Measurements from ENCODE around the gene TBL3.

The TBL3 gene

DNA sequence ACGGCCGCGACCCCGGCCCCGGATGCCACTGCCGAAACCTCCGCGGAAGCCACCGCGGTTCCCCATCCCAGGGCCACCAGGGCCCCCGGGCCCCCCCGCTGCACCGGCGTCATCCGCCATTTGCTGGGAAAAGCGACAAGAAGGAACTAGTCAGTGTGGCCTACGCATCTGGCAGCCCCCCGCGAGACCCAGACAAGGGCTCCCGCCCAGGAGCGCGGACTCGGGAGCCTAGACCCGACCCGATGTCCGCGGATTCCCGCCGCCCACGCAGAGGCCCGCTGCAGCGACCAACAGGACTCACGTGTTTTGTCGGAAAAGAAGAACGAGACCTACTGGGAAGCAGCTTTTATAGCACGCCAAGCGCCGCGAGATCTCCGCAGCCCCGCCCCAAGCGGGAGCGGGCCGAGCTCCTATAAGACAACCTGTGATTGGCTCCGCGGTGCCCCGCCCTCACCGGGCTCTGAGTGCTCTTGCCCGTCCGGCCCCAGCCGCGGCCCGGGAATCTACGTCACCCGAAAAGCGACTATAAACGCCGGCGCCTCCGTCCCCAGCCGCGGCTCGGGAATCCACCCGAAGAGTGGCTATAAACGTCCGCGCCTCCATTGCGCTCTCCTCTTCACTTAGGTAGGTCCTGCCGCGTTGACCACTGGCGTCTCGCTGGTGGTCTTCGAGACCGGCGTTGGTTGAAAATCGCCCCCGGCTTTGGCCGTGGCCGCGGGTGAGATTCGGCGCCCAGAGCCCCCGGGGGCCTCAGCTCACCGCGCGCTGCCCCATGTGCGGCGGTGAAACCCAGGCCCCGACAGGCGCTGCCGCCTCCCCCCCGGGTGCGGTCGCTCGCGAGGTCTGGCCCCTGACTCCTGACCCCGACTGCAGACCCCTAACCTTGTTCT is 7.1 kb upstream of the TBL3 start, which contains the start of gene RPS2:
RPS2 (minus strand) TSS at position 321 of the 890 bp plus-strand sequence; CDS start at position 120, 201 bp downstream.
- peak; percentile 98 for DNase-seq (ENCODE audit: low spot score)

DNA sequence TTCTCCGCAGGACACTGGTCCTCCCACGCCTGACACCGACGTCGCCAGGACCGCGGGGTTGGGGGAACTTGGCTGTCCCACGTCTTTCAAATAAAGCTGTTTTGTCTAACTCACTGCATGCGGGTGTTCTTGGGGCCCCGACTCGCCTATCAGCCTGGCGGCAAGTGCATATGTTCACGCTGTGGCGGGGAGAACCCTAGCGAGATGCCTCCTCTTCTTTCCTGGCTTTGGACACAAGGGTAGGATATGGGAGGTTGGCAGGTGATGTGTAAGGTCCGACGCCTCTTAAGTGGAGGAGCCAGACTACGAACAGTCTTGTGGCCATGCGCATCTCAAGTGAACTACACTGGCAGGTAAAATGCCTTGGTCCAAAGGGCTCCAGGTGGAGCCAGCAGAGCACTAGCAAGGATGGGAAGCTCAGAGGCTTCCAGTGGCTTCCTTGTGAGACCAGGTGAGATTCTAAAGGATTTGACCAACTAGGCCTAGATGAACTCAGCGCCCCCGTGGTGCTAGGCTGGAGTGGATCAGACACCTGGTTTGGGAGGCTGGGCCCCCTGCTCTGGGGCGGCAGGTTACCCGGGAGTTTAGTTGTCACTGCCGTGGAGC is 6.4 kb upstream of the TBL3 start:
- no peak for DNase-seq (ENCODE audit: low spot score)

DNA sequence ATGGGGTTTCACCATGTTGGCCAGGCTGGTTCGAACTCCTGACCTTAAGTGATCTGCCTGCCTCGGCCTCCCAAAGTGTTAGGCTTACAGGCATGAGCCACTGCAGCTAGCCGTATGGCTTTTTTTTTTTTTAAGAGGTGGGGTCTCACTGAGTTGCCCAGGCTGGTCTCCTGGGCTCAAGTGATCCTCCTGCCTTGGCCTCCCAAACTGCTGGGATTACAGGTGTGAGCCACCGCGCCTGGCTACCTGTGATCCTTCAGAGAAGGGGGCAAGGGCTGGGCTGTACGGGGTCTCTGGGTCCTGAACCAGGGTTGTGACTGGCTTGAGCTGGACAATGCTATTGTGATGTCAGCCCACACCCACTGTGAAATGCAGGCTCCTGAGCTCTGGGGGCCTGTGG is 5.4 kb upstream of the TBL3 start, which contains the start of gene RNF151:
RNF151 (plus strand) TSS at position 397 of the 400 bp plus-strand sequence. CDS start 26 bp downstream, outside the sequence.
- DNase-seq (ENCODE audit: low spot score) = no peak

GRCh38 chr16:1968146-1968953 is 3.5 kb upstream of the TBL3 start:
- peak; percentile 67 for DNase-seq (ENCODE audit: low spot score)

- no peak for DNase-seq (ENCODE audit: low spot score)
These were observed 631 bp downstream of the TBL3 start for GRCh38 chr16:1972490-1972877.

- DNase-seq (ENCODE audit: low spot score) = no peak
These were observed 1.8 kb downstream of the TBL3 start for GRCh38 chr16:1973461-1974156.

GRCh38 chr16:1974157-1975070 is 2.6 kb downstream of the TBL3 start:
- DNase-seq (ENCODE audit: low spot score) = no peak

- no peak for DNase-seq (ENCODE audit: low spot score)
These were observed 3.8 kb downstream of the TBL3 start for GRCh38 chr16:1975432-1976215.

DNA sequence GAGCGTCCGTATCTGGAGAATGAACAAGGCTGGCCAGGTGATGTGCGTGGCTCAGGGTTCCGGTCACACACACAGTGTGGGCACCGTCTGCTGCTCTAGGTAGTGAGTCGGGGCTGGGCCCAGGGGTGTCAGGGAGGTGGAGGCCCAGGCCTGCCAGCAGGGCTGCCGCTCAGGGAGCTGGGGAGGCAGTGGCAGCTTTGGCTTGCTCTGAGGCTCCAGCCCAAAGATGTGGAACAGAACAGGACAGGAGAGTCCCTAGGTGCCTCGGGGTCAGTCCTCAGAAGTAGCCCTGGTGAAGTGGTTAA is 4.3 kb downstream of the TBL3 start:
- no peak for DNase-seq (ENCODE audit: low spot score)

- no peak for DNase-seq (ENCODE audit: low spot score)
These were observed 5.4 kb downstream of the TBL3 start for GRCh38 chr16:1976951-1977874.

DNA sequence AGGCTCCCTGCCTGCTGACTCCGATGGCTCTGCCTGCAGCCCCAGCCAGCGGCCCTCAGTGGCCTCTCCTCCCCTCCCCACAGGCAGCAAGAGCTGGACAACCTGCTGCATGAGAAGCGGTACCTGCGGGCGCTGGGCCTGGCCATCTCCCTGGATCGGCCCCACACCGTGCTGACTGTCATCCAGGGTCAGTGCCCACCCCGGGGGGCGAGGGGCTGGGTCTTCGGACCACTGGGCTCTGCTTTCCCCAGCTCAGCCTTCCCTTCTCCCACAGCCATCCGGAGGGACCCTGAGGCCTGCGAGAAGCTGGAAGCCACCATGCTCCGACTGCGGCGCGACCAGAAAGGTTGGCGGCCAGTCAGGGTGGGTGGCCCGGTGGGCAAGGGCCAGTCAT is 6.0 kb downstream of the TBL3 start:
- no peak for DNase-seq (ENCODE audit: low spot score)

DNA sequence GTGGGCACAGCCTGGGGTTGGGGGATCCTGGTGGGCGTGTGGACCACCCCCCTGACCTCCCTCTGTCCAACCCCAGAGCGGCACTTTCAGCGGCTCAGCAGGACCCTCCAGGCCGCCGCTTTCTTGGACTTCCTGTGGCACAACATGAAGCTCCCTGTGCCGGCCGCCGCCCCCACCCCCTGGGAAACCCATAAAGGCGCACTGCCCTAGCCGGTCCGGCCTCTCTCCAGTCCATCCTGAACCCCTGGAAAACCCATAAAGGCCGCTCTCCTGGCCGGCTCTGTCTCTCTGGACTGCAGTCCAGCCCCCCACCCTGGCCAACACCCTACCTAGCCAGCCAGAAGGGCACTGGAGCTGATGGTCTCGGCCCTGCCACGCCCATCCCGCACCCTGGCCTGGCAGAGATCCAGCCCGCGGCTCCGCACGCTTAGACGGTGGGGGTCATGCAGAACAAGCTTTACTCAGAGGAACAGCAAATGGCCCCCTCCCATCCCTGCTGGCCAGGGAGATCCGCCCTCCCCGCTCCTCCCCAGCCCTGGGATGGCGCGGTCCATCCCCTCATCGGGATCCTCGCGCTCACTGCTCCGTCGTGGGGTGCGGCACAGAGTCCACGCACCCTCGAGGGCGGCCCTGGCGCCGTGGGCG is 6.7 kb downstream of the TBL3 start:
- DNase-seq (ENCODE audit: low spot score) = no peak

DNA sequence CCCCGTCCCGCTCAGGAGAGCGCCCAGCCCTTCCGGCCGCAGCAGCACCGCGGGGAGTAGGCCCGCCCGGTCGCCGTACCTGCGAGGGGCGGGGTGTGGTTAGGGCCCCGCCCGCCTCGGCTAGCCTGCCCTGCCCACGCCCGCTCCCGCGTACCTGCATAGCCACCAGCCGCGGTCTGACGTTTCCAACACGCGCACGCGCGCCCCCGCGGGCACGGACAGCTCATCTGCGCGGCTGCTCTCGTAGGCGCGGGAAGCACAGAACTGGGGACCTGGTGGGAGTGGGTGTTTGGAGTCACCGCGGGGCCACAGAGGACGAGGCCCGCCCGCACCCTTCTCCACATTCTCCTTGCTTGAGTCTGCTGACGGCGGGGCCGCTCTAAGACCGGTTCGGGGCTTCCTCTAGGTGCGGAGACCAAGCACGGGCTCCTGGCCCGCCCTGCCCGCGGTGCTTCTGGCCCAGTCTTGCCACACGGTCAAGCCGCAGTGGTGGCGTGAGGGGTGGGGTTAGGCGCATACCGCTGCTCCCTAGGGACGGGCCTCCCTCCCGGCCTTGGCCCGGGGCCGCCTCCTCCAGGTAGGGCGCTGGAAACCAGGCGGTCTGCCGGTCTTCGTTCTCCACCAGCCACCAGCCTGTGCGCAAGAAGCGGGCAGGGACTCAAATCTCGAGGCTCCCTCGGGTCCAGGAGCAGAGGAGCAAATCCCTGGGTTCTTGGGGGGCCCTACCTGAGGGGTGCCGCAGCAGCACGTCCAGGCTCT is 7.6 kb downstream of the TBL3 start:
- DNase-seq (ENCODE audit: low spot score) = no peak

DNA sequence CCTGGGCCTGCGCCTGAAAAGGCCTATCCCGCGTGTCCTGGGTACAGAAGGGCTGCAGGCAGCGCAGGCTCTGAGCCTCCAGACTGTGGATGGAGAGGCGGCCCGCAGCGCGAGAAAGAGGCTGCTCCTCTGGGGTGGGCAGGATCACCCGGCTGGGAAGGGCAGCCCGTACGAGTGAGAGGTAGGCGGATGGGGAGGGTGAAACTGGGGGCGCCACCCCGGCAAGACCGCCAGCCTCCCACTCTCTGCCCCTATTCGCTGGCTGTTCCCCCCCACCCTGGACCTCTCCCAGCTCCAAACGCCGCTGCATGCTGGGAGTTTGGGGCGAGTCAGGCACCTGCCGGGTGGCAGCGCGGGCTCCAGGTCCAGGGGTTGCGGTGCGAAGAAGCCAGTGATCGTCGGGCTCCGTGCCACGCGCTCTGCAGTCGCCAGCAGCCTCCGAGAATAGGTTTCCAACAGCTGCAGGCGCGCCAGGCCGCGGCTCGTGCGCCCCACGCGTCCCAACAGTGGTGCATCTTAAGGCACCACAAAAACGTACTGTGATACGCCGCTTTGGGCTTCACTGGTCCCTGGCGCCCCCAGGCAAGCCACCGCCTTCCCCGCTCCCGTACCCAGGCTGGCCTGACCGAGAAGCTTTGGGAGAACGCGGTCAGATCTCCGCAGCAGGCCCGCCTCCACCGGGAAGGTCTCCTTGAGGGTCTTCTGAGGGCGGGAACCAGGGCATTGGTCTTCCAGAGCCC is 8.3 kb downstream of the TBL3 start:
- no peak for DNase-seq (ENCODE audit: low spot score)

DNA sequence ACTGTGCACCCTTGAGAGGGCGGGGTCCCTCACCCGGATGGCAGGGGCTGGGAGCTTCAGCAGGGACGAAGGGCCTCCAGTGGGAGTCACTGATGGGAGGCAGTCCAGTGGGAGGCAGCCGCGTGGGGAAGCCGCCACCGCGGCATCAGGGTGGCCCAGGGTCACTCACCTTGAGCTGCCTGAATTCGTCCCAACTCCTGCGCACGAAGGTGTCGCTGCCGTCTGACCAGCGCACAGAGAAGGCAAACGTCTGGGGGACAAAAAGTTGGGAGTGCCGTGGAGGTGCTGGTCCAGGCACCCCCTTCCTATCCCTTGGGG is 8.9 kb downstream of the TBL3 start:
- no peak for DNase-seq (ENCODE audit: low spot score)

DNA sequence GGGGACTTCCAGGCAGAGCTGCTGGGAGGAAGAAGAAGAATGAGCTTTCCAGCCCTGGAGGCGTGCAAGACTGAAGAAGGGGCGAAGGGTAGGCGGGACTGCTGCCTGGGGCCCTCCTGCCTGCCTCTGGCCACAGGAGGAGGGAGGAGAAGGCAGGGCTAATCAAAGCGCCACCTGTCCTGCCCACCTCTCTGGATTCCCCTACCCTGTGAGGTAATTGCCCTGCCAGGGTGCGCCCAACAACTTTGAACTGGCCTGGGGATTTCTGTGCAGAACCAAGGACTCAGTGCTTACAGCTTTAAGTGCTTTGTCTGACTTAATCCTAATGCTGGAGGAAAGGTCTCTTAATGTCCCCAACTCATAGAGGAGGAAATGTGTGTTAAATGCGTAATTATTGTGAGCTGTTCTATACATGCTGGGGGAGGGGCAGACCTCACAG is 9.6 kb downstream of the TBL3 start, which contains the start of gene NOXO1:
NOXO1 (minus strand) TSS at position 72 of the 439 bp plus-strand sequence. CDS start 290 bp downstream, outside the sequence.
- DNase-seq (ENCODE audit: low spot score) = no peak

DNA sequence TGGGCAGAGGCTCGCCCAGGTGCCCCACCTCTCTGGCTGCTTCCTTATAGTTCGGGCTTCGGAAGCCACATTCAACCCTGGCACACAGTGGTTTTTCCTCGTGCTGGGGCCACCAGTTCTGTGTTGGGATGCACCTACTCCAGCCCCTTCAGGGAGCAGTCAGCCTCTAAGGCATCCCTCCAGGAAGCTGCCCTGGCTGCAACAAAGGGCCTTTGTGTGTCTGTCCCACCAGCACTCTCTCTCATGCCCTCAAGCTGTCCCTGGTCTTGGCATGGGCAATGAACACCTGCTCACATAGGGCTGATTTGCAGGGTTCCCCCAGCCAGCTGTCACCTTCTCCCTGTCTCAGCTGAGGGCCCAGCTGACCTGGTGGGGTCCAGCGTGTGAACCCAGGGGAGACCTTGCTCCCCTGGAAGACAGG is 10.2 kb downstream of the TBL3 start:
- peak; percentile 32 for DNase-seq (ENCODE audit: low spot score)

All from putamen (tissue), 1 donor.